Naive thymus-derived CD4-positive, alpha-beta T cell (primary cell): ENCODE data around the gene SFXN1. TPM values are rescaled to one million over a fixed set of nuclear protein-coding genes. Genes with fewer than 3 reads are reported as not detected.

Source experiments
- ATAC-seq: fragments of 150-1000 bp; cut with Tn5 transposase; 2 replicates; pipeline ENCODE4 v1.10.0; 2021; ENCODE audit warnings: mild to moderate bottlenecking, moderate library complexity
- CTCF ChIA-PET: fragments of 350-600 bp; sonication (Branson Sonifier 250); formaldehyde crosslinking; loops from one replicate; lab custom pipeline; 2021; ENCODE audit warnings: antibody characterized with exemption; lab: Charles Lee
- POLR2A ChIA-PET: fragments of 350-600 bp; sonication (Branson Sonifier 250); formaldehyde crosslinking; loops from one replicate; lab custom pipeline; 2021; ENCODE audit warnings: antibody characterized with exemption, inconsistent platforms; lab: Charles Lee
- DNase-seq, 9 donors: peaks; one replicate each; pipeline versions ENCODE4 v3.0.0 to v3.0.0-alpha.2; 2020 to 2022; ENCODE audit warnings: mixed read lengths in 1 of 9
- H3K27ac ChIP-seq: one replicate; pipeline ENCODE4 v1.7.0; 2013; ENCODE audit warnings: mild to moderate bottlenecking, low read depth, low read length, moderate library complexity
- H3K27me3 ChIP-seq, 2 donors: one replicate each; pipeline ENCODE4 v1.7.0; 2013; ENCODE audit warnings: low read length in 2 of 2, mild to moderate bottlenecking in 2 of 2, moderate library complexity in 2 of 2; ENCODE audit not compliant: control insufficient read depth in 2 of 2, insufficient read depth in 2 of 2
- H3K36me3 ChIP-seq, 3 experiments: 1 replicate in 2 of 3; 2 replicates in 1 of 3; pipeline ENCODE4 v1.7.0; 2013; ENCODE audit warnings: low read length in 3 of 3, mild to moderate bottlenecking in 3 of 3, moderate library complexity in 1 of 3; ENCODE audit not compliant: insufficient read depth in 3 of 3, control insufficient read depth in 2 of 3
- H3K4me1 ChIP-seq, 2 donors: one replicate each; pipeline ENCODE4 v1.7.0; 2013; ENCODE audit warnings: low read length in 2 of 2, mild to moderate bottlenecking in 2 of 2, moderate library complexity in 1 of 2; ENCODE audit not compliant: control insufficient read depth in 2 of 2, insufficient read depth in 2 of 2
- H3K4me3 ChIP-seq: 2 replicates; pipeline ENCODE4 v1.7.0; 2013; ENCODE audit warnings: mild to moderate bottlenecking, low read length
- H3K9me3 ChIP-seq, 3 experiments: 1 replicate in 2 of 3; 2 replicates in 1 of 3; pipeline ENCODE4 v1.7.0; 2013; ENCODE audit warnings: low read length in 3 of 3; ENCODE audit not compliant: control insufficient read depth in 2 of 3
- H3K27ac Mint-ChIP-seq, 9 donors: one replicate each; pipeline ENCODE4 v1.8.0; 2020 to 2022; ENCODE audit warnings: mixed read lengths in 9 of 9, mild to moderate bottlenecking in 8 of 9, moderate library complexity in 5 of 9, inconsistent platforms in 2 of 9
- H3K27me3 Mint-ChIP-seq, 5 donors: one replicate each; pipeline ENCODE4 v1.8.0; 2021 to 2022; ENCODE audit warnings: mixed read lengths in 5 of 5, mild to moderate bottlenecking in 1 of 5
- H3K36me3 Mint-ChIP-seq, 5 donors: one replicate each; pipeline ENCODE4 v1.8.0; 2020 to 2022; ENCODE audit warnings: mixed read lengths in 5 of 5, mild to moderate bottlenecking in 3 of 5, inconsistent platforms in 1 of 5
- H3K4me1 Mint-ChIP-seq, 7 donors: one replicate each; pipeline ENCODE4 v1.8.0; 2020 to 2022; ENCODE audit warnings: mixed read lengths in 7 of 7, mild to moderate bottlenecking in 3 of 7, inconsistent platforms in 1 of 7
- H3K4me3 Mint-ChIP-seq, 10 donors: one replicate each; pipeline ENCODE4 v1.8.0; 2020 to 2022; ENCODE audit warnings: mild to moderate bottlenecking in 10 of 10, mixed read lengths in 10 of 10, moderate library complexity in 6 of 10, inconsistent platforms in 2 of 10
- H3K9me3 Mint-ChIP-seq, 11 donors: one replicate each; pipeline ENCODE4 v1.8.0; 2020 to 2022; ENCODE audit warnings: mixed read lengths in 11 of 11, mild to moderate bottlenecking in 4 of 11, inconsistent platforms in 1 of 11, moderate library complexity in 1 of 11
- intact Hi-C, 2 donors: fragments of 100-400 bp; cut with micrococcal nuclease; formaldehyde crosslinking; loops; one replicate each; pipeline ENCODE4 v1.15.1; 2023
- polyA plus RNA-seq, 2 donors: library from polyadenylated mRNA; unstranded; fragments of 300-500 nt; fragmentation: Illumina TruSeq; gene quantifications; one replicate each; pipeline ENCODE4 v1.2.3, GENCODE V29; 2021
- total RNA-seq, 6 experiments: library from RNA in 5 of 6; stranded (reverse) in 5 of 6; gene quantifications; 1 replicate in 5 of 6; 2 replicates in 1 of 6; pipeline ENCODE4 v1.2.3 and lab custom pipeline; 2021 to 2026

SFXN1 gene
- total and polyA plus RNA-seq, 7 experiments from 2014 or later = 40.2 to 177 (median 88.8) TPM

GRCh38 chr5:175475248-175475647 lies 3.1 kb upstream of the SFXN1 start:
- Histone ChIP-seq H3K27me3 (no peaks in the 10 kb centered on the region), H3K9me3 (no peaks in the 10 kb centered on the region), H3K4me1 (peaks cover 9 to 10% of the 10 kb centered on the region in 2 donors), H3K4me3 (no peak overlapping the region), H3K27ac (no peak overlapping the region), H3K36me3 (peaks cover 0 to 7% (median 0%) of the 10 kb centered on the region in 3 experiments)
- peaks cover 0 to 5% (median 0%) of the 10 kb centered on the region in 5 donors for H3K36me3 Mint-ChIP-seq
- peaks cover 0 to 22% (median 4%) of the 10 kb centered on the region in 5 donors for H3K27me3 Mint-ChIP-seq
- H3K27ac Mint-ChIP-seq = no peak overlapping the region
- ChIA-PET POLR2A (interaction anchor here (2.4 kb wide), 1 partner anchor 10 kb away, joined by 9 read pairs; no protein-coding TSS in a partner anchor), CTCF (interaction anchor here (2.0 kb wide), 1 partner anchor 11 kb away, joined by 10 read pairs; no protein-coding TSS in a partner anchor)
- intact Hi-C loops = loop anchor here (5.0 kb wide), 2 partner anchors 177 to 1858 kb away; partner anchors contain the start of gene BOD1 (in 1 of the 2)
- no peak overlapping the region for H3K4me3 Mint-ChIP-seq
- DNase-seq = no peak
- peaks cover 11 to 31% (median 25%) of the 10 kb centered on the region in 7 donors for H3K4me1 Mint-ChIP-seq
- H3K9me3 Mint-ChIP-seq = peaks cover 0 to 2% (median 0%) of the 10 kb centered on the region in 11 donors
- no peak for ATAC-seq

GRCh38 chr5:175477440-175477839 lies 920 bp upstream of the SFXN1 start:
- intact Hi-C loops = loop anchor here (5.0 kb wide), 2 partner anchors 175 to 1860 kb away; partner anchors contain the start of gene BOD1 (in 1 of the 2)
- peak overlapping the region in 7 of 9 donors; percentile 71 to 96 (median 87) for H3K27ac Mint-ChIP-seq
- CTCF ChIA-PET = interaction anchor here (1.6 to 1.7 kb wide), 2 partner anchors 10 to 13 kb away, joined by 6 to 7 read pairs; no protein-coding TSS in a partner anchor
- peaks cover 0 to 19% (median 4%) of the 10 kb centered on the region in 5 donors for H3K27me3 Mint-ChIP-seq
- H3K4me1 ChIP-seq = peaks cover 19 to 31% of the 10 kb centered on the region in 2 donors
- H3K4me3 ChIP-seq = no peak overlapping the region
- no peaks in the 10 kb centered on the region for H3K9me3 ChIP-seq
- H3K27ac ChIP-seq = no peak overlapping the region
- DNase-seq (no peak), ATAC-seq (no peak)
- H3K27me3 ChIP-seq = no peaks in the 10 kb centered on the region
- peaks cover 0 to 7% (median 0%) of the 10 kb centered on the region in 3 experiments for H3K36me3 ChIP-seq
- H3K9me3 Mint-ChIP-seq = peaks cover 0 to 2% (median 0%) of the 10 kb centered on the region in 11 donors
- peaks cover 24 to 53% (median 43%) of the 10 kb centered on the region in 7 donors for H3K4me1 Mint-ChIP-seq
- H3K4me3 Mint-ChIP-seq = peak overlapping the region; percentile 84 to 98 (median 90)
- POLR2A ChIA-PET = interaction anchor here (0.6 to 2.4 kb wide), 5 partner anchors 12 to 57 kb away, joined by 3 to 11 read pairs (median 7); no protein-coding TSS in a partner anchor
- peaks cover 0 to 17% (median 6%) of the 10 kb centered on the region in 5 donors for H3K36me3 Mint-ChIP-seq

- Histone ChIP-seq H3K27ac (peak overlapping the region; percentile 72), H3K9me3 (no peaks in the 10 kb centered on the region), H3K36me3 (peaks cover 0 to 7% (median 0%) of the 10 kb centered on the region in 3 experiments), H3K4me1 (peaks cover 24 to 32% of the 10 kb centered on the region in 2 donors), H3K27me3 (no peaks in the 10 kb centered on the region), H3K4me3 (peak overlapping the region; percentile 93)
- Mint-ChIP-seq H3K4me3 (peak overlapping the region; percentile 84 to 98 (median 90)), H3K36me3 (peaks cover 4 to 21% (median 10%) of the 10 kb centered on the region in 5 donors), H3K27ac (peak overlapping the region; percentile 71 to 96 (median 87)), H3K27me3 (peaks cover 0 to 19% (median 4%) of the 10 kb centered on the region in 5 donors), H3K4me1 (peaks cover 28 to 58% (median 48%) of the 10 kb centered on the region in 7 donors), H3K9me3 (peaks cover 0 to 2% (median 0%) of the 10 kb centered on the region in 11 donors)
- ATAC-seq (no peak), DNase-seq (no peak)
- POLR2A ChIA-PET = interaction anchor here (0.6 to 1.3 kb wide), 10 partner anchors 11 to 174 kb away, joined by 3 to 11 read pairs (median 4); no protein-coding TSS in a partner anchor
- intact Hi-C loops = loop anchor here (1.0 to 5.0 kb wide), 5 partner anchors 14 to 1861 kb away; partner anchors contain the start of gene BOD1 (in 1 of the 2)
- CTCF ChIA-PET = interaction anchor here (1.7 kb wide), 1 partner anchor 14 kb away, joined by 7 read pairs; no protein-coding TSS in a partner anchor
Observed at GRCh38 chr5:175478008-175478383, 364 bp upstream of the SFXN1 start.

- no peak for DNase-seq
- ChIA-PET POLR2A (interaction anchor here (0.7 to 2.3 kb wide), 3 partner anchors 12 to 38 kb away, joined by 3 to 18 read pairs (median 5); no protein-coding TSS in a partner anchor), CTCF (interaction anchor here (1.5 kb wide), 1 partner anchor 14 kb away, joined by 13 read pairs; no protein-coding TSS in a partner anchor)
- H3K9me3 ChIP-seq = no peaks in the 10 kb centered on the region
- peak overlapping the region; percentile 58 to 98 (median 95) for H3K27ac Mint-ChIP-seq
- peaks cover 0 to 14% (median 2%) of the 10 kb centered on the region in 5 donors for H3K27me3 Mint-ChIP-seq
- H3K4me1 ChIP-seq = peaks cover 29 to 40% of the 10 kb centered on the region in 2 donors
- peak overlapping the region; percentile 95 to 98 (median 98) for H3K4me3 Mint-ChIP-seq
- ATAC-seq = no peak
- intact Hi-C loops = loop anchor here (2.0 to 5.0 kb wide), 3 partner anchors 173 to 1862 kb away; partner anchors contain the start of gene BOD1 (in 1 of the 2)
- peaks cover 0 to 17% (median 0%) of the 10 kb centered on the region in 3 experiments for H3K36me3 ChIP-seq
- peaks cover 4 to 32% (median 22%) of the 10 kb centered on the region in 5 donors for H3K36me3 Mint-ChIP-seq
- H3K27ac ChIP-seq = peak overlapping the region; percentile 72
- H3K27me3 ChIP-seq = no peaks in the 10 kb centered on the region
- peaks cover 0 to 2% (median 0%) of the 10 kb centered on the region in 11 donors for H3K9me3 Mint-ChIP-seq
- H3K4me1 Mint-ChIP-seq = peaks cover 40 to 72% (median 61%) of the 10 kb centered on the region in 7 donors
- peak overlapping the region; percentile 93 for H3K4me3 ChIP-seq
Observed at GRCh38 chr5:175479125-175479881, 943 bp downstream of the SFXN1 start.

- ChIA-PET POLR2A (interaction anchor here (0.6 kb wide), 1 partner anchor 36 kb away, joined by 3 read pairs; no protein-coding TSS in a partner anchor), CTCF (no interaction called here)
- H3K36me3 ChIP-seq = peaks cover 0 to 48% (median 0%) of the 10 kb centered on the region in 3 experiments
- peaks cover 13 to 49% (median 37%) of the 10 kb centered on the region in 5 donors for H3K36me3 Mint-ChIP-seq
- no peaks in the 10 kb centered on the region for H3K9me3 ChIP-seq
- peak overlapping the region in 7 of 10 donors; percentile 8 to 79 (median 23) for H3K4me3 Mint-ChIP-seq
- ATAC-seq (no peak), DNase-seq (no peak)
- H3K9me3 Mint-ChIP-seq = peaks cover 0 to 2% (median 0%) of the 10 kb centered on the region in 11 donors
- no peak overlapping the region for H3K4me3 ChIP-seq
- H3K27me3 ChIP-seq = no peaks in the 10 kb centered on the region
- H3K27ac ChIP-seq = no peak overlapping the region
- intact Hi-C loops = no loop called here
- H3K4me1 ChIP-seq = peaks cover 29 to 40% of the 10 kb centered on the region in 2 donors
- peaks cover 65 to 93% (median 85%) of the 10 kb centered on the region in 7 donors for H3K4me1 Mint-ChIP-seq
- peak overlapping the region; percentile 7 to 95 (median 41) for H3K27ac Mint-ChIP-seq
- no peaks in the 10 kb centered on the region for H3K27me3 Mint-ChIP-seq
Observed at GRCh38 chr5:175483337-175483736, 5.0 kb downstream of the SFXN1 start.

- Histone ChIP-seq H3K4me1 (peaks cover 28 to 43% of the 10 kb centered on the region in 2 donors), H3K36me3 (peaks cover 0 to 51% (median 0%) of the 10 kb centered on the region in 3 experiments), H3K27ac (no peak overlapping the region), H3K9me3 (no peaks in the 10 kb centered on the region), H3K4me3 (no peak overlapping the region), H3K27me3 (no peaks in the 10 kb centered on the region)
- DNase-seq (no peak), ATAC-seq (no peak)
- Mint-ChIP-seq H3K27me3 (no peaks in the 10 kb centered on the region), H3K27ac (peak overlapping the region in 4 of 9 donors; percentile 23 to 56 (median 38)), H3K36me3 (peaks cover 16 to 54% (median 43%) of the 10 kb centered on the region in 5 donors), H3K4me3 (peak overlapping the region in 5 of 10 donors; percentile 1 to 79 (median 24)), H3K4me1 (peaks cover 72 to 97% (median 90%) of the 10 kb centered on the region in 7 donors), H3K9me3 (no peaks in the 10 kb centered on the region)
- intact Hi-C loops = no loop called here
- ChIA-PET POLR2A (no interaction called here), CTCF (interaction anchor here (1.2 kb wide), 1 partner anchor 20 kb away, joined by 3 read pairs; no protein-coding TSS in a partner anchor)
Observed at GRCh38 chr5:175484322-175484721, 6.0 kb downstream of the SFXN1 start.
